Endothelial cell (in vitro differentiated cells): ENCODE results near the gene NXN. TPM values are rescaled to one million over a fixed set of nuclear protein-coding genes. Genes with fewer than 3 reads are reported as not detected.

Source experiments
- DNase-seq: peaks from one replicate; pipeline ENCODE4 v3.0.0; 2021; ENCODE audit warnings: low spot score
- H3K27ac Mint-ChIP-seq: one replicate; pipeline ENCODE4 v1.8.0; 2021; ENCODE audit warnings: mixed read lengths, inconsistent platforms; ENCODE audit not compliant: unreplicated experiment
- H3K27me3 Mint-ChIP-seq: one replicate; pipeline ENCODE4 v1.8.0; 2021; ENCODE audit warnings: mild to moderate bottlenecking, moderate library complexity, mixed read lengths, inconsistent platforms; ENCODE audit not compliant: unreplicated experiment
- H3K36me3 Mint-ChIP-seq: one replicate; pipeline ENCODE4 v1.8.0; 2021; ENCODE audit warnings: mild to moderate bottlenecking, low read depth, mixed read lengths, inconsistent platforms; ENCODE audit not compliant: unreplicated experiment
- H3K4me1 Mint-ChIP-seq: one replicate; pipeline ENCODE4 v1.8.0; 2021; ENCODE audit warnings: mild to moderate bottlenecking, mixed read lengths, inconsistent platforms; ENCODE audit not compliant: unreplicated experiment
- H3K4me3 Mint-ChIP-seq: one replicate; pipeline ENCODE4 v1.8.0; 2021; ENCODE audit warnings: mild to moderate bottlenecking, mixed read lengths, inconsistent platforms; ENCODE audit not compliant: unreplicated experiment
- H3K9me3 Mint-ChIP-seq: one replicate; pipeline ENCODE4 v1.8.0; 2021; ENCODE audit warnings: mixed read lengths, inconsistent platforms; ENCODE audit not compliant: unreplicated experiment
- total RNA-seq: library from RNA; stranded (reverse); fragmentation: NEBNext Ultra II Directional; extraction: Animal tissue kit (Norgen Biotek cat#: 25700); gene quantifications from one replicate; pipeline ENCODE4 v1.2.1, GENCODE V29; 2021; ENCODE audit not compliant: unreplicated experiment
- TF ChIP-seq, protein P1 (sequence below): fragments of 200-600 bp; sonication (generic); IDR thresholded peaks from one replicate; pipeline ENCODE4 v1.5.0; 2021; ENCODE audit warnings: antibody characterized with exemption; ENCODE audit not compliant: unreplicated experiment

The NXN gene
- total RNA-seq, 1 donor from 2014 or later = 53.9 TPM

DNA sequence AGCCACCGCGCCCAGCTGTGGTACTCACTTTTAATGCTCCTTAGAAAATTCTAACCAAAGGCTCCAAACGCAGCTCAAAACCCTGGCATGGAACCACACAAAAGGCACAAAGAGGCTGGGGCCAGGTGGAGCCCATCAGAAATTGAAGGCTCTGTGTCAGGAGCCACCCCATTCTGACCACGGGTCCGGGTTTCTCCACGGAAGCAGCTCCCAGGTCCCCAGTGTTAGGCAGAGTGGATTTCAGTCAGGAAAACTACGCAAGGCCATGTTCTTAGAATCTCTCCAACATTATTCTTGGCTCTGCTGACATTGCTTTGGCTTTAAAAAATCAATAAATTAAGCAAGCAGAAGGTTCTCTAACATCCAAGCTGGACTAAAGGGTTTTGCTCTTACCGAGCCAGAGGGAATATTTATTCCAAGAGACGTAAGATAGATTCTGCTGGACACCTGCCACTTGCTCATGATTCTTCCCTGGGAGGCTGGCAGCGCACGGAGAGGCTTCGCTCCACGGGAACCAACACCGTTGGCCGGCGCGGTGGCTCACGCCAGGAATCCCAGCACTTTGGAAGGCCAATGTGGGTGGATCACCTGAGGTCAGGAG, 93.5 kb downstream of the NXN start:
- peaks cover 11% of the 10 kb centered on the region for H3K27me3 Mint-ChIP-seq
- DNase-seq = no peak
- no peak overlapping the region for H3K27ac Mint-ChIP-seq
- H3K4me3 Mint-ChIP-seq = no peak overlapping the region
- TF ChIP-seq, protein P1, sequence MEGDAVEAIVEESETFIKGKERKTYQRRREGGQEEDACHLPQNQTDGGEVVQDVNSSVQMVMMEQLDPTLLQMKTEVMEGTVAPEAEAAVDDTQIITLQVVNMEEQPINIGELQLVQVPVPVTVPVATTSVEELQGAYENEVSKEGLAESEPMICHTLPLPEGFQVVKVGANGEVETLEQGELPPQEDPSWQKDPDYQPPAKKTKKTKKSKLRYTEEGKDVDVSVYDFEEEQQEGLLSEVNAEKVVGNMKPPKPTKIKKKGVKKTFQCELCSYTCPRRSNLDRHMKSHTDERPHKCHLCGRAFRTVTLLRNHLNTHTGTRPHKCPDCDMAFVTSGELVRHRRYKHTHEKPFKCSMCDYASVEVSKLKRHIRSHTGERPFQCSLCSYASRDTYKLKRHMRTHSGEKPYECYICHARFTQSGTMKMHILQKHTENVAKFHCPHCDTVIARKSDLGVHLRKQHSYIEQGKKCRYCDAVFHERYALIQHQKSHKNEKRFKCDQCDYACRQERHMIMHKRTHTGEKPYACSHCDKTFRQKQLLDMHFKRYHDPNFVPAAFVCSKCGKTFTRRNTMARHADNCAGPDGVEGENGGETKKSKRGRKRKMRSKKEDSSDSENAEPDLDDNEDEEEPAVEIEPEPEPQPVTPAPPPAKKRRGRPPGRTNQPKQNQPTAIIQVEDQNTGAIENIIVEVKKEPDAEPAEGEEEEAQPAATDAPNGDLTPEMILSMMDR = no peak
- peaks cover 11% of the 10 kb centered on the region for H3K4me1 Mint-ChIP-seq
- no peaks in the 10 kb centered on the region for H3K9me3 Mint-ChIP-seq
- H3K36me3 Mint-ChIP-seq = no peaks in the 10 kb centered on the region

DNA sequence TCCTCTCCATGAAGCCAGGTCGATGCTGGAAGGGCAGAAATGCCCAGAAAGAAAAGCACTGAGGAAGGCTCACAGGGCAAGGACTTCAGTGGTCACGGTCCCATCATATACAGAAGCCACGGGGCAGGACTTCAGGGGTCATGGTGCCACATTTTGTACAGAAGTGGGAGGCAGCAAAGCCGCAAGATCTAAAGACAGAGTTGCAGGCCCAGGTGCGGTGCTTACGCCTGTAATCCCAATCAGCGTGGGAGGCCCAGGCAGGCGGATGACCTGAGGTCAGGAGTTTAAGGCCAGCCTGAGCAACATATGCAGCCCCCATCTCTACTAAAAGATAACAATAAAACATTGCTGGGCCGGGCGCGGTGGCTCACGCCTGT, 96.0 kb downstream of the NXN start:
- Mint-ChIP-seq H3K4me1 (peaks cover 27% of the 10 kb centered on the region), H3K36me3 (no peaks in the 10 kb centered on the region), H3K4me3 (no peak overlapping the region), H3K9me3 (no peaks in the 10 kb centered on the region), H3K27me3 (peaks cover 17% of the 10 kb centered on the region), H3K27ac (no peak overlapping the region)
- no peak for DNase-seq
- TF ChIP-seq, protein P1 = no peak

DNA sequence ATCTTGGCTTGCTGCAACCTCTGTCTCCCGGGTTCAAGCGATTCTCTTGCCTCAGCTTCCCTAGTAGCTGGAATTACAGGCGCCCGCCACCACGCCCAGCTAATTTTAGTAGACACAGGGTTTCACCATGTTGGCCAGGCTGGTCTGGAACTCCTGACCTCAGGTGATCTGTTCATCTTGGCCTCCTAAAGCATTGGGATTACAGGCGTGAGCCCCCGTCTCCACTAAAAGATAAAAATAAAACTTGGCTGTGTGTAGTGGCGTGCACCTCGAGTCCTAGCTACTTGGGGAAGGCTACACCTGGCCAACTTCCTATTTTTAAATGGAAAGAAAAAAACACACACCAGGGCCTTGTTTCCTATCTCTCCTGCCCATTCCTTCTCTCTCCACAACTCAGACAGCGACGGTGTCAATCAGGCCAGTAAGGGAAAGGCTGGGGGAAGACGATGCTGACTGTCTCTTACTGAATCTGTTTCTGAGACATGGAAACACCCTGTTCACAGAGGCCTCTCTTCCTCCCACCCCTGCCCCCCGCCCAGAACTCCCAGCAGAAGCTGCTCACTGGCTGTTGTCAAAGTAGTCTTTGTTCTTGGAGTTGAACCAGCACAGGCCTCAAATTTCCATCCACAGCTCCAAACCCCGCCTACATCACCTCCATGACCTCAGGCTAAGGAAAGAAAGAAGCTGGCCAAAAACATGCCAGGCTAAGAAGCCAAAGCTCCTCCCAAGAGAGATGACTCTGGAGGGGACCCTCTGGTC, 96.6 kb downstream of the NXN start:
- Mint-ChIP-seq H3K4me1 (peaks cover 29% of the 10 kb centered on the region), H3K27me3 (peaks cover 17% of the 10 kb centered on the region), H3K36me3 (no peaks in the 10 kb centered on the region), H3K9me3 (no peaks in the 10 kb centered on the region), H3K4me3 (no peak overlapping the region), H3K27ac (no peak overlapping the region)
- TF ChIP-seq, protein P1 = no peak
- DNase-seq = no peak

DNA sequence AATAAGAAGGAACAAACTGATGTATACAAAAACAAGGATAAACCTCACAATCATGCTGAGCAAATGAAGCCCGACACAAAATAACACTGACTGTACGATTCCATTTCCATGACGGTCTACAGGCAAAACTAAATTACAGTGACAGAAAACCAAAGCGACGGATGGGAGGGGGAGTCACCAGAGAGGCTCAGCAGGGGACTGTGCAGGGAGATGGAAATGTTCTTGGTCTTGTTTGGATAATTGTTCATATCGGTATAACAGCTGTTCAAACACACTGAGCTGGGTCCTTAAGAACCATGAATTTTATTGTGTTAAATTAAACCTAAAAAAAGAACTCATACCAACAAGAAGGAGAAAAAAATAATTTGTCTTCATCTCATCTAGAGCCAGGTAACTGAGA, 97.8 kb downstream of the NXN start:
- Mint-ChIP-seq H3K27ac (no peak overlapping the region), H3K4me1 (peaks cover 36% of the 10 kb centered on the region), H3K36me3 (peaks cover 5% of the 10 kb centered on the region), H3K4me3 (no peak overlapping the region), H3K9me3 (no peaks in the 10 kb centered on the region), H3K27me3 (peaks cover 15% of the 10 kb centered on the region)
- TF ChIP-seq, protein P1 = no peak
- DNase-seq = no peak
